ENCODE measurements around the gene HS6ST2.

HS6ST2 gene

DNA sequence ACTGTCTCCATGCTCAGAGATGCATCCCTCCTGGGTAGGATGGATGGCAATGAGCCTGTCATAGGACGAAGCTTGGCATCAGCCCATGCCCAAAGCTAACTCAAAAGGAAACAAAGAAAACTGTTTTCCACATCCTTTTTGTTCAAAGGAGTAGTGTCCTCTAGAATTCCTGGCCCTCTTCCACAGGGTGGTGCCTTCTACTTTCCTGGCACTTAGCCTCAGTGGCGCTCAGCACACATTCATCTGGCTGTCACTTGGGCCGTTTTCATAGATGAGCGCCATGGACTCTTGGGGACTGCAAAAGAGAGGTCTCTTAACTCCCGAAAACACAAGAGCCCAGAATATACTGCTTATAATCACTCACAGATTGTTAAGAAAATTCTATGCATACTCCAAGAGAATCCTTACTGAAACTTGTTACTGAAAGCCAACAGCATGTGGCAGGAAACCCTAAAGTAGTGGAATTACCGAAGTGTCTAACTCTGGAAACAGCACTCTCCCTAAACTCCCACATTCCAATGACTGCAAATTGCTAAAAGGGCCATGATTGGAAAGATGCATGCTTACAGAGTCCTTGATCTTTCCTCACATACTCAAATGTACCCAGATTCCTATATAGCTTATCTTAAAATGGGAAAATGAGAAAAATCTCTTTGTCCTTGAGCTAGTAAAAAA lies 110.0 kb downstream of the HS6ST2 start:
- no peaks in the 10 kb centered on the region for H3K36me3 ChIP-seq (ENCODE audit: control insufficient read depth in 4 of 4, insufficient read depth in 4 of 4, low read length in 3 of 4)
- no peak for DNase-seq
- ChIA-PET CTCF (no interaction called here), POLR2A (no interaction called here)
- WGBS (ENCODE audit: insufficient coverage), result 89% methylated on average over 5 of the region's 6 CpGs
- H3K9me3 ChIP-seq (ENCODE audit: control extremely low read depth in 1 of 5, control insufficient read depth in 4 of 5, insufficient read depth in 2 of 5, low read depth in 1 of 5, low read length in 4 of 5), result no peaks in the 10 kb centered on the region
- H3K4me3 ChIP-seq (ENCODE audit: control insufficient read depth in 1 of 7, extremely low read depth in 1 of 7, insufficient read depth in 4 of 7, low read depth in 2 of 7, low read length in 6 of 7), result no peak overlapping the region
- H3K4me1 ChIP-seq (ENCODE audit: control extremely low read depth in 1 of 4, control insufficient read depth in 4 of 4, insufficient read depth in 4 of 4, low read length in 3 of 4), result no peaks in the 10 kb centered on the region
- H3K27me3 ChIP-seq (replicated peaks in 2 of 5; ENCODE audit: control insufficient read depth in 4 of 5, insufficient read depth in 5 of 5, low read length in 4 of 5), result peaks cover 0 to 8% (median 0%) of the 10 kb centered on the region in 5 experiments
- no peak overlapping the region for H3K27ac ChIP-seq (ENCODE audit: insufficient read depth in 1 of 2, low read depth in 1 of 2, low read length in 2 of 2, poor library complexity in 1 of 2, severe bottlenecking in 2 of 2)

DNA sequence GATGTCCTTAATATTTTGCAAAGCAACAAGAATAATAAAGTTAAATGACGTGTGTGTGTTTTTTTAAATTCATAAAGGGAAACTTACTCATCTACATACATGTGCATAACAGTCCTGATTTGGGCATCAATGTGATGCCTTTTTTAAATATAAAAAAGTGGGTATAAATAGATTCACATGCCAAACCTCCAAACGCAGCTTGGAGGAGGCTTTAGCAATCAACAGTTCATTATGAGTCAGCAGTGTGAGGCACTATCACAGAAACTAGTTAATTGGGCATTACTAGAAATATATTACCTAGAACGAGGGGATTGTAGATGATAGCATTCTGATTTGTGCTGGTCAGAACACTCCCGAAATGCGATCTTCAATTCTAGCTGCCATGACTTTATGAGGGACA lies 115.1 kb downstream of the HS6ST2 start:
- WGBS (ENCODE audit: insufficient coverage), result no CpG with 5 or more reads among the region's 5 CpGs
- POLR2A ChIA-PET, result no interaction called here
- H3K9me3 ChIP-seq (ENCODE audit: control extremely low read depth in 1 of 5, control insufficient read depth in 4 of 5, insufficient read depth in 2 of 5, low read depth in 1 of 5, low read length in 4 of 5), result no peaks in the 10 kb centered on the region
- no peak for DNase-seq
- no peaks in the 10 kb centered on the region for H3K36me3 ChIP-seq (ENCODE audit: control insufficient read depth in 4 of 4, insufficient read depth in 4 of 4, low read length in 3 of 4)
- CTCF ChIA-PET, result no interaction called here
- H3K27me3 ChIP-seq (replicated peaks in 2 of 5; ENCODE audit: control insufficient read depth in 4 of 5, insufficient read depth in 5 of 5, low read length in 4 of 5), result no peaks in the 10 kb centered on the region
- no peaks in the 10 kb centered on the region for H3K4me1 ChIP-seq (ENCODE audit: control extremely low read depth in 1 of 4, control insufficient read depth in 4 of 4, insufficient read depth in 4 of 4, low read length in 3 of 4)
- no peak overlapping the region for H3K27ac ChIP-seq (ENCODE audit: insufficient read depth in 1 of 2, low read depth in 1 of 2, low read length in 2 of 2, poor library complexity in 1 of 2, severe bottlenecking in 2 of 2)
- no peak overlapping the region for H3K4me3 ChIP-seq (ENCODE audit: control insufficient read depth in 1 of 7, extremely low read depth in 1 of 7, insufficient read depth in 4 of 7, low read depth in 2 of 7, low read length in 6 of 7)

DNA sequence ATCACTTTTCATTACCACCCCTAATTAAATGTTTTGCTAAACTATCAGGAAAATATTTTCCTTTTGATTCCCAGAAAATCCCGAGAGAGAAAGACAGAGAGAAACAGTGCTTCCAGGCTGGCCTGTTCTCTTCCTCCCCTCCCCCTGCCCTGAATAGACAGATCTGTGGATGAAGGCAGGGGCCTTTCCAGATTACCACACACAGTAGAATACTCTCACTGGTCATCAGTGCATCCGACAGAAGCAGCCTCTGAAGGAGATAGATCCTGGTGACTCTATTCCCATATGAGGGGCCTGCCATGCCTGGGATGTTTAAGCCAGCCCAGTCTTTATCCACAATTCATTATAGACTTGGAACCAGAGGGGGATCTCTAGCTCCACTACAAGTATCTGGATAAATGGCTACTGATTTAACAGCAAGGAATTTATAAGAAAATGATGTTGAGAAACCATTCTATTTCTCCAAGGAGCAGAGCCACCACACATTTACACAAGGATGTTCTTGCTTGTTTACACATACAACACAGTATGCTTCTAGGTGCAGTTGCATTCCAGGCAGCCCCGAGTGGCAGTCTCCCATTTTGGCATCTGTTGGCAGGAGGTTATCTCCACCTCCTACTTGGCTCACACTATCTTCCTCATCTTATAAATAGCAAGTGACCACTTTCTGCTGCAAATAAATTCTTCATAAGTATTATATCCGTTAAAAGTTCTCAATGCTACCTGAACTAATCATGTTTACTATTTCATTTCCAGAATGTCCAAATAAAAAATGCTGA lies 115.8 kb downstream of the HS6ST2 start:
- ChIA-PET CTCF (no interaction called here), POLR2A (no interaction called here)
- Histone ChIP-seq H3K4me3 (ENCODE audit: control insufficient read depth in 1 of 7, extremely low read depth in 1 of 7, insufficient read depth in 4 of 7, low read depth in 2 of 7, low read length in 6 of 7) (no peak overlapping the region), H3K36me3 (ENCODE audit: control insufficient read depth in 4 of 4, insufficient read depth in 4 of 4, low read length in 3 of 4) (no peaks in the 10 kb centered on the region), H3K4me1 (ENCODE audit: control extremely low read depth in 1 of 4, control insufficient read depth in 4 of 4, insufficient read depth in 4 of 4, low read length in 3 of 4) (no peaks in the 10 kb centered on the region), H3K27me3 (replicated peaks in 2 of 5; ENCODE audit: control insufficient read depth in 4 of 5, insufficient read depth in 5 of 5, low read length in 4 of 5) (no peaks in the 10 kb centered on the region), H3K27ac (ENCODE audit: insufficient read depth in 1 of 2, low read depth in 1 of 2, low read length in 2 of 2, poor library complexity in 1 of 2, severe bottlenecking in 2 of 2) (no peak overlapping the region), H3K9me3 (ENCODE audit: control extremely low read depth in 1 of 5, control insufficient read depth in 4 of 5, insufficient read depth in 2 of 5, low read depth in 1 of 5, low read length in 4 of 5) (no peaks in the 10 kb centered on the region)
- DNase-seq, result no peak
- 74% methylated on average over 3 of the region's 4 CpGs for WGBS (ENCODE audit: insufficient coverage)

DNA sequence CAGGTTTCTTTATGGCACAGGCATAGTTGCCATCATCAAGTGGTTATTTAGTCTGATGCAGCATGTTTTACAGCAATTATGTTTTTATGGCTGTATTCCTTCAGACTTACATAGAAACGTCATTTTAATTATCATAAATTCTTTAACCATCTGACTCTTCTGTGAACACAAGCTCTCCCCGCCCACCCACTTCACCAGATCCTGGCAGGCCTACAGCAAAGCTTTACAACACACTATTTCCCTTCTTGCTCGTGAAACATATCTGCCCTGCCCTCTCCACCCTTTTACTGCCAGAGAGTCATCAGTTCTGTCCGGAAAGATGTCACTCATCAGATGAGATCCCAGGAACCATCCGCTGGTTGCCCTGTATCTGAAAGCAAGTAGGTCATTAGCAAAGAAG lies 120.5 kb downstream of the HS6ST2 start:
- POLR2A ChIA-PET, result no interaction called here
- DNase-seq, result no peak
- no peak overlapping the region for H3K27ac ChIP-seq (ENCODE audit: insufficient read depth in 1 of 2, low read depth in 1 of 2, low read length in 2 of 2, poor library complexity in 1 of 2, severe bottlenecking in 2 of 2)
- peaks cover 0 to 2% (median 0%) of the 10 kb centered on the region in 5 experiments for H3K27me3 ChIP-seq (replicated peaks in 2 of 5; ENCODE audit: control insufficient read depth in 4 of 5, insufficient read depth in 5 of 5, low read length in 4 of 5)
- WGBS (ENCODE audit: insufficient coverage), result 77% methylated on average over 5 of the region's 5 CpGs
- H3K4me1 ChIP-seq (ENCODE audit: control extremely low read depth in 1 of 4, control insufficient read depth in 4 of 4, insufficient read depth in 4 of 4, low read length in 3 of 4), result no peaks in the 10 kb centered on the region
- H3K36me3 ChIP-seq (ENCODE audit: control insufficient read depth in 4 of 4, insufficient read depth in 4 of 4, low read length in 3 of 4), result no peaks in the 10 kb centered on the region
- H3K4me3 ChIP-seq (ENCODE audit: control insufficient read depth in 1 of 7, extremely low read depth in 1 of 7, insufficient read depth in 4 of 7, low read depth in 2 of 7, low read length in 6 of 7), result no peak overlapping the region
- H3K9me3 ChIP-seq (ENCODE audit: control extremely low read depth in 1 of 5, control insufficient read depth in 4 of 5, insufficient read depth in 2 of 5, low read depth in 1 of 5, low read length in 4 of 5), result no peaks in the 10 kb centered on the region
- CTCF ChIA-PET, result no interaction called here

DNA sequence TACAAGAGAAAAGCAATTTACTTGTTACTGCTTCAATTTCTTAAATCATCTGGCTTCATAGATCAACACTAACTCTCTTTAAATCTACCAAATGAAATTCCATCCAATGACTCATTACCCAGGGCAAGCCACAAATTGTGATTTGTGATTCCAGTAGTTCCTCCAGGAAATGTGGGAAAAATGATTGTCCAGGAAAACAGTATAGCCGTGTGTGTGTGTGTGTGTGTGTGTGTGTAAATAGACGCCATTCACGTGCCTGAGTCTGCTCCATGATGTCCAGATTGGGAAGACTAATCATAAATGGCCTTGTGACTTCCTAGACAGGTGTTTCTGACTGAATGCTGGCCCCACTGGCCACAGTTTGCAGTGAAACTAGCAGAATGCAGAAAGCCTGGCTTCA lies 121.3 kb downstream of the HS6ST2 start:
- POLR2A ChIA-PET, result no interaction called here

DNA sequence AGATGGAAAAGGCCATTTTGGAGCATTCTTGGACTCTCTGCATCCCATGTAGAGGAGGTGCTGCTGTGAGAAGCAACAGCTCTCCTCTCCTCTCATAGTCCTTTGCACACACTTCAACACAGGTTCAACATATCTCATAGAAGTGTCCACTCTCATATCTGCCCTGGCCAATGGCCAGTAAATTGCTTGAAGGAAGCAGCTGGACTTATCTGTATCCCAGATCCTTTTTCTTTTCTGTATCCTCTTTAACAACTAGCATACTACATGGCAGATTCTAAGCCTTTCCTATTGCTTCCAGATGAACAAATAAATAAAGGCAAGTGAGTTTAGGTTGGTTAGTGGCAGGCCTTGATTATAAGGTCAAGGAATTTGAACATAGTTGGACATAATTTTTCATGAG lies 122.0 kb downstream of the HS6ST2 start:
- no peak for DNase-seq
- no peak overlapping the region for H3K27ac ChIP-seq (ENCODE audit: insufficient read depth in 1 of 2, low read depth in 1 of 2, low read length in 2 of 2, poor library complexity in 1 of 2, severe bottlenecking in 2 of 2)
- no peaks in the 10 kb centered on the region for H3K4me1 ChIP-seq (ENCODE audit: control extremely low read depth in 1 of 4, control insufficient read depth in 4 of 4, insufficient read depth in 4 of 4, low read length in 3 of 4)
- no peaks in the 10 kb centered on the region for H3K9me3 ChIP-seq (ENCODE audit: control extremely low read depth in 1 of 5, control insufficient read depth in 4 of 5, insufficient read depth in 2 of 5, low read depth in 1 of 5, low read length in 4 of 5)
- POLR2A ChIA-PET, result no interaction called here
- CTCF ChIA-PET, result no interaction called here
- H3K27me3 ChIP-seq (replicated peaks in 2 of 5; ENCODE audit: control insufficient read depth in 4 of 5, insufficient read depth in 5 of 5, low read length in 4 of 5), result peaks cover 0 to 2% (median 0%) of the 10 kb centered on the region in 5 experiments
- H3K36me3 ChIP-seq (ENCODE audit: control insufficient read depth in 4 of 4, insufficient read depth in 4 of 4, low read length in 3 of 4), result no peaks in the 10 kb centered on the region
- no peak overlapping the region for H3K4me3 ChIP-seq (ENCODE audit: control insufficient read depth in 1 of 7, extremely low read depth in 1 of 7, insufficient read depth in 4 of 7, low read depth in 2 of 7, low read length in 6 of 7)

More for the DNA sequence above, 121.3 kb downstream of the HS6ST2 start:
- Histone ChIP-seq H3K4me3 (ENCODE audit: control insufficient read depth in 1 of 7, extremely low read depth in 1 of 7, insufficient read depth in 4 of 7, low read depth in 2 of 7, low read length in 6 of 7) (no peak overlapping the region), H3K27me3 (replicated peaks in 2 of 5; ENCODE audit: control insufficient read depth in 4 of 5, insufficient read depth in 5 of 5, low read length in 4 of 5) (peaks cover 0 to 2% (median 0%) of the 10 kb centered on the region in 5 experiments), H3K4me1 (ENCODE audit: control extremely low read depth in 1 of 4, control insufficient read depth in 4 of 4, insufficient read depth in 4 of 4, low read length in 3 of 4) (no peaks in the 10 kb centered on the region), H3K27ac (ENCODE audit: insufficient read depth in 1 of 2, low read depth in 1 of 2, low read length in 2 of 2, poor library complexity in 1 of 2, severe bottlenecking in 2 of 2) (no peak overlapping the region), H3K9me3 (ENCODE audit: control extremely low read depth in 1 of 5, control insufficient read depth in 4 of 5, insufficient read depth in 2 of 5, low read depth in 1 of 5, low read length in 4 of 5) (no peaks in the 10 kb centered on the region), H3K36me3 (ENCODE audit: control insufficient read depth in 4 of 4, insufficient read depth in 4 of 4, low read length in 3 of 4) (no peaks in the 10 kb centered on the region)
- DNase-seq, result no peak
- 88% methylated on average over 3 of the region's 3 CpGs for WGBS (ENCODE audit: insufficient coverage)
- CTCF ChIA-PET, result no interaction called here

DNA sequence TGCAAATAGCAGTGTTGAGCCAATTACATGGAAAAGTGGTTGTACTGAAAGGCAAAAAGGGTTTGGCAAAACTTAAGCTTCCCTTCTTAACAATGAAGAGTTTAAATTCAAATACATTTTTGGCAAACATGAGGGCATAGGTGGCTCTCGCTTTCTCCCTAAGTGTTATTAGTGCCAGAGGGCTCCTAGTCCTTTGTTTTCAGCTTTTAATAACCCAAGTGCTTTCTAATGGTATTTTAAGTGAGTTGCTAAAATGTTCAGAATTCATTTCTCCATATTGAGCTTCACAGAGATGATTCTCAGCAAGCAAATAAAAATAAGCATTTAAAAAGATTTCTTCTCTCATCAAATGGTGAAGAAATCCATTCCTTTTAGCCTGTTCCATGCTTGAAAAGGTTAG lies 123.7 kb downstream of the HS6ST2 start:
- H3K4me3 ChIP-seq (ENCODE audit: control insufficient read depth in 1 of 7, extremely low read depth in 1 of 7, insufficient read depth in 4 of 7, low read depth in 2 of 7, low read length in 6 of 7), result no peak overlapping the region
- H3K4me1 ChIP-seq (ENCODE audit: control extremely low read depth in 1 of 4, control insufficient read depth in 4 of 4, insufficient read depth in 4 of 4, low read length in 3 of 4), result no peaks in the 10 kb centered on the region
- DNase-seq, result no peak
- H3K27ac ChIP-seq (ENCODE audit: insufficient read depth in 1 of 2, low read depth in 1 of 2, low read length in 2 of 2, poor library complexity in 1 of 2, severe bottlenecking in 2 of 2), result no peak overlapping the region
- POLR2A ChIA-PET, result interaction anchor here (0.6 kb wide), 1 partner anchor 29 kb away, joined by 5 read pairs; no protein-coding TSS in a partner anchor
- no peaks in the 10 kb centered on the region for H3K36me3 ChIP-seq (ENCODE audit: control insufficient read depth in 4 of 4, insufficient read depth in 4 of 4, low read length in 3 of 4)
- WGBS (ENCODE audit: insufficient coverage), result 80% methylated on average over 1 of the region's 1 CpG
- peaks cover 0 to 2% (median 0%) of the 10 kb centered on the region in 5 experiments for H3K27me3 ChIP-seq (replicated peaks in 2 of 5; ENCODE audit: control insufficient read depth in 4 of 5, insufficient read depth in 5 of 5, low read length in 4 of 5)
- H3K9me3 ChIP-seq (ENCODE audit: control extremely low read depth in 1 of 5, control insufficient read depth in 4 of 5, insufficient read depth in 2 of 5, low read depth in 1 of 5, low read length in 4 of 5), result no peaks in the 10 kb centered on the region
- CTCF ChIA-PET, result no interaction called here
